Spinal cord (tissue), 10 donors: ENCODE results near the gene SYCP1. TPM values are rescaled to one million over a fixed set of nuclear protein-coding genes. Genes with fewer than 3 reads are reported as not detected.
A peak's percentile ranks its signal among the peaks of the same experiment; 100 is the strongest.
"Not testable (repeated sequence)": the region's sequence is repeated elsewhere in the genome, so short reads cannot be mapped to it uniquely, and the experiment has no call there.

ENCODE experiments used
- DNase-seq, 6 donors: peaks; one replicate each; pipeline versions ENCODE4 v3.0.0 to v3.0.0-alpha.2; 2013 to 2015; ENCODE audit warnings: low spot score in 6 of 6, low read depth in 4 of 6
- H3K27ac ChIP-seq: one replicate; pipeline ENCODE4 v1.5.1; 2013; ENCODE audit warnings: low read depth, low read length, control low read depth
- H3K27me3 ChIP-seq: one replicate; pipeline ENCODE4 v1.6.1; 2013; ENCODE audit warnings: low read length; ENCODE audit not compliant: control insufficient read depth, insufficient read depth
- H3K36me3 ChIP-seq: one replicate; pipeline ENCODE4 v1.6.1; 2013; ENCODE audit warnings: low read length; ENCODE audit not compliant: control insufficient read depth, insufficient read depth
- H3K4me1 ChIP-seq: one replicate; pipeline ENCODE4 v1.6.1; 2013; ENCODE audit warnings: low read length; ENCODE audit not compliant: control insufficient read depth, insufficient read depth
- H3K4me3 ChIP-seq: one replicate; pipeline ENCODE4 v1.5.1; 2013; ENCODE audit warnings: low read depth, low read length, control low read depth
- H3K9me3 ChIP-seq: one replicate; pipeline ENCODE4 v1.6.1; 2013; ENCODE audit warnings: low read length; ENCODE audit not compliant: control insufficient read depth, insufficient read depth
- WGBS: methylation state at CpG from one replicate; pipeline ENCODE4 v1.1.5; 2013; ENCODE audit warnings: missing lambda C conversion rate; ENCODE audit not compliant: insufficient coverage; 5-methylcytosine and 5-hydroxymethylcytosine counted together
- long read RNA-seq, 4 donors: transcript quantifications; one replicate each; lab custom pipeline, GENCODE V29; 2026
- polyA plus RNA-seq, 2 donors: library from polyadenylated mRNA; unstranded; fragments of 120-200 nt; gene quantifications; one replicate each; pipeline ENCODE4 v1.2.1, GENCODE V29; 2013; ENCODE audit not compliant: insufficient read length in 2 of 2
- total RNA-seq, 2 donors: library from RNA; depleted of rRNA in 1 of 2; stranded (reverse); fragments of 120-200 nt in 1 of 2; fragments of >200 nt in 1 of 2; gene quantifications; one replicate each; pipeline versions ENCODE4 v1.2.3 to v1.2.4, GENCODE V29; 2013 to 2014
- donor health status: healthy.

SYCP1 gene, protein sequence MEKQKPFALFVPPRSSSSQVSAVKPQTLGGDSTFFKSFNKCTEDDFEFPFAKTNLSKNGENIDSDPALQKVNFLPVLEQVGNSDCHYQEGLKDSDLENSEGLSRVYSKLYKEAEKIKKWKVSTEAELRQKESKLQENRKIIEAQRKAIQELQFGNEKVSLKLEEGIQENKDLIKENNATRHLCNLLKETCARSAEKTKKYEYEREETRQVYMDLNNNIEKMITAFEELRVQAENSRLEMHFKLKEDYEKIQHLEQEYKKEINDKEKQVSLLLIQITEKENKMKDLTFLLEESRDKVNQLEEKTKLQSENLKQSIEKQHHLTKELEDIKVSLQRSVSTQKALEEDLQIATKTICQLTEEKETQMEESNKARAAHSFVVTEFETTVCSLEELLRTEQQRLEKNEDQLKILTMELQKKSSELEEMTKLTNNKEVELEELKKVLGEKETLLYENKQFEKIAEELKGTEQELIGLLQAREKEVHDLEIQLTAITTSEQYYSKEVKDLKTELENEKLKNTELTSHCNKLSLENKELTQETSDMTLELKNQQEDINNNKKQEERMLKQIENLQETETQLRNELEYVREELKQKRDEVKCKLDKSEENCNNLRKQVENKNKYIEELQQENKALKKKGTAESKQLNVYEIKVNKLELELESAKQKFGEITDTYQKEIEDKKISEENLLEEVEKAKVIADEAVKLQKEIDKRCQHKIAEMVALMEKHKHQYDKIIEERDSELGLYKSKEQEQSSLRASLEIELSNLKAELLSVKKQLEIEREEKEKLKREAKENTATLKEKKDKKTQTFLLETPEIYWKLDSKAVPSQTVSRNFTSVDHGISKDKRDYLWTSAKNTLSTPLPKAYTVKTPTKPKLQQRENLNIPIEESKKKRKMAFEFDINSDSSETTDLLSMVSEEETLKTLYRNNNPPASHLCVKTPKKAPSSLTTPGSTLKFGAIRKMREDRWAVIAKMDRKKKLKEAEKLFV
- under 1 TPM in 1 of 2 donors, not detected in 1; 0.11 TPM for total RNA-seq
- under 1 TPM in 1 of 2 donors, not detected in 1; 0.48 TPM for polyA plus RNA-seq
- long read RNA-seq, donor 1 = 0 reads
- long read RNA-seq, donor 2 = 0 reads
- long read RNA-seq, donor 3 = 0 reads
- long read RNA-seq, donor 4 = 0 reads

DNA sequence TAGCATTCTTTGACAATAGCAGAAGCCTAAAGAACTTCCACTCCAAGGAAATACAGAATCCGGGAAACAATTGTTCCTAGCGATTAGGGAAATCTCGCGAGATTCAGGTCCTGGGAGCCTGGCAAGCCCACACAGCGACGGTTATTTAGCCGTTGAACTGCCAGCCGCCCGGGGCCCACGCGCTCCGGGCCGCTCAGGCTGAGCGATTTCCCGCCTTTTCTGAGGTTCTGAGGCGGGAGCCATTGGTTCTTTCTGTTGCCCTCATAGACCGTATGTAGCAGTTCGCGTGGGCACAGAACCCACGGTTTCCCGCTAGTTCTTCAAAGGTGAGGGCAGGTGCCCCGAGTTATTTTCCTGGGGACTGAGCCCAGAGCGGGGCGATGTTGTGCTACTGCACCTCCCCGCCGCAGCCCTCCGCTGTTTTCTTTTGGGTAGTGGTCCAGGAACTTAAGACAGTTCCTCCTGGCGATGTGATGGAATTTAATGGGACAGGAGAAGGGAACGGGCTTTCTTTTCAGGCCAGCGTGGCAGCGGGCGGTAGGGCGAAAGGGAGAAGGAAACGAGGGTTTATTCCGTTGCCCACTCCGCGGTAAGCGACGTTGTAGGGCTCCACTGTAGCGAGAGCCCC lies at the start of gene SYCP1:
Gene SYCP1, plus strand, starts transcription at position 171 of the 628 bp plus-strand sequence. CDS start 602 bp downstream, outside the sequence.
- no peak within 1 kb of the TSS for H3K27ac ChIP-seq
- H3K36me3 ChIP-seq = no peaks in the 10 kb centered on the region
- no peaks in the 10 kb centered on the region for H3K9me3 ChIP-seq
- WGBS = 34% methylated on average over 33 of the region's 40 CpGs
- H3K27me3 ChIP-seq = peaks cover 21% of the 10 kb centered on the region
- peak in 2 of 6 donors; percentile 1 to 16 for DNase-seq
- H3K4me3 ChIP-seq = no peak within 1 kb of the TSS
- H3K4me1 ChIP-seq = peaks cover 7% of the 10 kb centered on the region

DNA sequence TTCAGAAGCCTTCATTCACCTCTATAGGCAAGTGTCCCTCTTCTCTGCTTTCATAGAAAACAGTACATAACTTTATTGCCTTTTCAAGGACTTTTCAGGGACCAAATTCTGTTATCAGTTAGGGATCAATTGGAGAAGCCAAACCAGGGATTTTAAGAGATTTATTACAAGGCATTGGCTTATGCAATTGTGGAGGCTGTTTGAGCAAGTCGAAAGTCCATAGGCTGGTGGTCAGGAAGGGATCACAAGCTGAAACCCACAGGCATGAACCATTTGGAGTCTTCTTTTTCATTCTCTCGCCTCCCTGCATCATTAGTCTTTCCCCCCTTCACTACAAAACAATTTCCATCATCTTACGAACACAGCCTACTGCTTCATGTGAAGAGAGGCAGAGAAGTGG lies 34.8 kb upstream of the SYCP1 start:
- H3K27ac ChIP-seq = no peak overlapping the region
- WGBS = no CpG with 5 or more reads among the region's 3 CpGs
- no peak overlapping the region for H3K4me3 ChIP-seq

DNA sequence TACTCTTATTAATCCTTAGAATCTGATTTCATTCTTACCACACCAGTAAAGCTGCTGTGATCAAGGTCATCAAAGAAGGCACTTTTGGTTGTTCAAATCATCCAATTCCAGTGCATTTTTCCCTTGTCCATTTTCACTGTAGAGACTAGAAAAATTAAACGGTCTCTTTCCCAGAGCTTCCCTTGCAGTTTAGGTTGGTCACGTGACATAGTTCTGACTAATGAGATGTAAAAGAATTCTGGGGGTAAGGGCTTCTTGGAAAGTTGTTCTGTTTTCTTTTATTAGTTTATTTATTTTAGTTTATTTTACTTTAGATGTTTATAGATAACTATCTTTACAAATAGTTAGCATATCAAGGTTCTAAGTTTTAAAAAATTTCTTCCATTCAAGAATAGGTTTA lies 34.3 kb upstream of the SYCP1 start:
- WGBS = no CpG with 5 or more reads among the region's 2 CpGs
- H3K4me1 ChIP-seq = no peaks in the 10 kb centered on the region
- H3K4me3 ChIP-seq = no peak overlapping the region
- no peaks in the 10 kb centered on the region for H3K9me3 ChIP-seq
- DNase-seq = no peak
- H3K27me3 ChIP-seq = no peaks in the 10 kb centered on the region
- H3K27ac ChIP-seq = no peak overlapping the region
- H3K36me3 ChIP-seq = no peaks in the 10 kb centered on the region

More for the DNA sequence above, 34.8 kb upstream of the SYCP1 start:
- H3K4me1 ChIP-seq = no peaks in the 10 kb centered on the region
- no peaks in the 10 kb centered on the region for H3K27me3 ChIP-seq
- no peaks in the 10 kb centered on the region for H3K9me3 ChIP-seq
- H3K36me3 ChIP-seq = no peaks in the 10 kb centered on the region
- no peak for DNase-seq

DNA sequence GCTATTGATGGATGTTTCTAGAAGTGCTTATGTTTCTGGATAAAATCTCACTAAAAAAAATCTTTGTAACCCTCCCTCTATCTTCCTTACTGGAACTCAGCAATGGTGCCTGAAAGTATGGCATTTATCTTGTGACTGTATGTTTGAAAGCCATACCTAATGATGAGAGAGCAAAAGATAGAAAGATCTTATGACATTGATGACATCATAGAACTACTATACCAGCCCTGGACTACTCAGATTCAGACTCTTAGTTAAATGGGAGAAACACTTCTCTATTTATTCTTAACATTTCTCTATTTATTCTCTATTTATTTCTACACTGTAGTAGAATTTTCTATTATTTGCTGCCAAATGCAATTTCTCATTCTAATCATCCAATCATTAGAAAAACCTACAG lies 32.7 kb upstream of the SYCP1 start:
- no peak for DNase-seq
- no peak overlapping the region for H3K27ac ChIP-seq
- H3K4me3 ChIP-seq = no peak overlapping the region
- no peaks in the 10 kb centered on the region for H3K4me1 ChIP-seq
- H3K36me3 ChIP-seq = no peaks in the 10 kb centered on the region
- H3K9me3 ChIP-seq = no peaks in the 10 kb centered on the region
- H3K27me3 ChIP-seq = no peaks in the 10 kb centered on the region

DNA sequence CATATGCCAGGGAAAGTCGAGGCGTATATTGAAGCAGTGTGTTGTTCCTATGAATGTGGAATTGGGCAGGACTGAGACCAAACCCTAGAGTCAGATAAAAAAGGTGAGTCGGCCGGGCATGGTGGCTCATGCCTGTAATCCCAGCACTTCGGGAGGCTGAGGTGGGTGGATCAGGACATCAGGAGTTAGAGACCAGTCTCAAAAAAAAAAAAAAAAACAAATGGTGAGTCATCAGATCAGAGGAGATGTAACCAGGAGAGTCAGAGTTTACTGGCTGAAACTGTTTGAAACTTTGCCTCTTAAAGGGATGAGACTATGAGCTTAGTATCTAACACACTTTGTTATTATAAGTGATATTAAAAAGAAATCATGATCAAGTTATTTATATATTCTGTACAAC lies 26.4 kb upstream of the SYCP1 start:
- Histone ChIP-seq H3K36me3 (no peaks in the 10 kb centered on the region), H3K9me3 (no peaks in the 10 kb centered on the region), H3K27me3 (no peaks in the 10 kb centered on the region), H3K27ac (no peak overlapping the region), H3K4me3 (no peak overlapping the region), H3K4me1 (no peaks in the 10 kb centered on the region)
- DNase-seq = no peak
- 93% methylated on average over 5 of the region's 5 CpGs for WGBS

DNA sequence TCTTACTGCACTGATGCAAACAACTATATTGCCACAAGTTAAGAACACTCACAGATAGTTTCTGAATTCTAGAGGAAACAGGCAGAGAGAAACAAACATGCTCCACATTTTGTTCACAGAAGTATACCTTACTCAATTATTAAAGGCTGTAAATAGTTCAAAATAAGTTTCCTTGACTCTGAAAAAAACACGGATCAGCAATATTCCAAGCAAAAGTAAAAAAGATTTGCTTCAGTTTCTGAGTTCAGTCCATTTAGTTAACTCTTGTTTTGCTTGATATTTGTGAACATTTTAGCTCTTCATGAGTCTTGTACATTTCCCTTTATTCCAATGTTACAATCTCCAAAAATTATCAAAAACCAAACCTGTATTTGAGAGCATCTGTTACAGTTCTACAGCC lies 24.6 kb upstream of the SYCP1 start:
- not testable (repeated sequence) for H3K27ac ChIP-seq, H3K4me1 ChIP-seq, H3K36me3 ChIP-seq, H3K4me3 ChIP-seq, H3K27me3 ChIP-seq, H3K9me3 ChIP-seq, DNase-seq
- WGBS = no CpG with 5 or more reads among the region's 1 CpG

DNA sequence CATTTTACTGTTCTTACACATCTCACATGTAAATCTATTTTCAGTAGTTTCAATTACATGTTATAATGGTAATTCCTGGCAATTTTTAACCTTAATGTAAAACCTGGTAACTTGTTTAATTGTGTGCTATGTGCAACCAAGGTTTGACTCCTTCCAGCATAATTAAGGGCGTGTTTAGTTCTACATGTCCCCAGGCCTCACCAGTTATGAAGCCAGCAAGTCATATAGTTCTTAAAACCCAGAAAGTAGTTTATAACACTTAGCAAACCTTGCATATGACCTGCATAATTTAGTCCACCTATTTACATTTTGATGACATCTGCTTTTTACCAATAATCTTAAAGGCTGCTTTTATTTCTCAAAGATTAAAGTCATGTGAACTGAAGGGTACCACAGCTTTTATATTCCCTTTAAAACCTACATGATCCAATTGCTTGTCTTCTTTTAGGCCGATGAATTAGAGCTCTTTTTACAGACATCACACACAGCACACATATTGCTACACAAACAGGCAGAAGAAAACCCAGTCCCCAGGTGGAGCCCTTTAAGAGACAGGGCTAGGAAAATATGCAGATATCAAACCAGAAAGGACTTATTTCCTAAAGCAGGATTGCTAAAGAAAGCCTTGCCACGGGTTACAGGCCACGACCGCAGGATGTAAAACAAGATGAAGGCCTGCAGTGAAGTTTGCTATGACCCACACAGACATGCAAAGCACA lies 23.2 kb upstream of the SYCP1 start:
- Histone ChIP-seq H3K4me3 (no peak overlapping the region), H3K9me3 (no peaks in the 10 kb centered on the region), H3K27me3 (no peaks in the 10 kb centered on the region), H3K36me3 (no peaks in the 10 kb centered on the region), H3K27ac (no peak overlapping the region), H3K4me1 (no peaks in the 10 kb centered on the region)
- 69% methylated on average over 4 of the region's 5 CpGs for WGBS
- no peak for DNase-seq

DNA sequence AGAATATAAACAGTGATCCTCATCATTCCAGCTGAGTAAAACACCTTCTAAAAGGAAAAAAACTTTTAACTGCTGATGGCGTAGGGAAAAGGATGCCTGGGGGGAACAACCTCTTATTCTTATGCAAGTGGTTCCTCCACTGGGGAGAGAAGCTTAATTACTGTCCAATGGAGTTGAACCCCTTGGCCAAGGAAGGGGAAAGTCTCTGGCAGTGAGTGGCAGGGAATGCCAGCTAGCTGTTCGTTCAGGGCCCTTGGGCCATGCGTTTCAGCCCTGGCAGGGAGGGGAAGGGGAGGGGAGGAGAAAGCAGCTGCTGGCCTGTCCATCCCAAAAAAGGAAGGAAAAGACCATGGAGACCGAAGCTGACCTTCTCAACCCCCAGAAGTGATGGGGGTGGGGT lies 22.6 kb upstream of the SYCP1 start:
- DNase-seq = no peak
- H3K27me3 ChIP-seq = no peaks in the 10 kb centered on the region
- H3K4me1 ChIP-seq = no peaks in the 10 kb centered on the region
- H3K27ac ChIP-seq = no peak overlapping the region
- H3K9me3 ChIP-seq = no peaks in the 10 kb centered on the region
- 81% methylated on average over 3 of the region's 4 CpGs for WGBS
- H3K36me3 ChIP-seq = no peaks in the 10 kb centered on the region
- no peak overlapping the region for H3K4me3 ChIP-seq

DNA sequence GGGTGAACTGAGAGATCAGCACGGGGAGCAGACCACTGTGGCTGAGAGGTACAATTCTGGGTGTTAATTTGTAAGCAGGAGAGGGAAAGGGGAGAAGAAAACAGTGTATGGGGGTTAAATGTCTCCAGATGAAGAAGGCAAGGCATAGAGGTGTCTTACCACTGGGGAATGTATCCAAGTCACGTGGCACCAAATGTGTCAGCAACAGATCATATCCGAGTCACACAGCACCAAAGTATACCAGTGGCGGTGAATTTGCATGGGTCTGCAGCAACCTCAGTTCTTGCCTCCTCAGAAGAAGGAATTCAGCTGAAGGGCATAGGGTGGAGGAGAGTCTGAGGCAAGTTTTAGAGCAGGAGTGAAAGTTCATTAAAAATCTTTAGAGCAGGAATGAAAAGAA lies 21.2 kb upstream of the SYCP1 start:
- H3K4me1 ChIP-seq = no peaks in the 10 kb centered on the region
- DNase-seq = no peak
- 86% methylated on average over 3 of the region's 4 CpGs for WGBS

More for the DNA sequence above, 21.2 kb upstream of the SYCP1 start:
- no peaks in the 10 kb centered on the region for H3K36me3 ChIP-seq
- no peak overlapping the region for H3K27ac ChIP-seq
- H3K4me3 ChIP-seq = no peak overlapping the region
- H3K9me3 ChIP-seq = no peaks in the 10 kb centered on the region
- H3K27me3 ChIP-seq = no peaks in the 10 kb centered on the region
